WTC11 (cell line): ENCODE results near the gene GJC1. TPM values are rescaled to one million over a fixed set of nuclear protein-coding genes. Genes with fewer than 3 reads are reported as not detected.

Source experiments
- ATAC-seq: fragments of 200-7000 bp; cut with Tn5 transposase; 2 replicates; pipeline ENCODE4 v1.10.0; 2021; ENCODE audit warnings: mild to moderate bottlenecking, moderate library complexity
- CTCF ChIA-PET: fragments of 300-600 bp; sonication (Branson Sonifier 250); formaldehyde crosslinking; loops from one replicate; lab custom pipeline; 2021; ENCODE audit warnings: antibody characterized with exemption; lab: Charles Lee
- POLR2A ChIA-PET: fragments of 350-600 bp; sonication (Branson Sonifier 250); formaldehyde crosslinking; loops from one replicate; lab custom pipeline; 2021; ENCODE audit warnings: antibody characterized with exemption; lab: Charles Lee
- DNase-seq: peaks from one replicate; pipeline ENCODE4 v3.0.0; 2021; ENCODE audit warnings: low spot score
- H3K27ac Mint-ChIP-seq: 2 replicates; pipeline ENCODE4 v1.8.0; 2021; ENCODE audit warnings: mixed read lengths
- H3K27me3 Mint-ChIP-seq: 2 replicates; pipeline ENCODE4 v1.8.0; 2021; ENCODE audit warnings: low read depth, mild to moderate bottlenecking, moderate library complexity, mixed read lengths
- H3K36me3 Mint-ChIP-seq: 2 replicates; pipeline ENCODE4 v1.8.0; 2021; ENCODE audit warnings: mixed read lengths
- H3K4me1 Mint-ChIP-seq: 2 replicates; pipeline ENCODE4 v1.8.0; 2022; ENCODE audit warnings: mixed read lengths
- H3K4me3 Mint-ChIP-seq: 2 replicates; pipeline ENCODE4 v1.8.0; 2021; ENCODE audit warnings: mild to moderate bottlenecking, moderate library complexity, mixed read lengths
- H3K9me3 Mint-ChIP-seq: 2 replicates; pipeline ENCODE4 v1.8.0; 2021; ENCODE audit warnings: mixed read lengths
- ATF3 ChIP-seq: sonication (generic); formaldehyde crosslinking; conservative IDR thresholded peaks from 2 replicates; pipeline ENCODE4 v1.8.1; 2022; ENCODE audit warnings: mild to moderate bottlenecking, missing genetic modification reagents
- ATF6 ChIP-seq: sonication (generic); formaldehyde crosslinking; IDR thresholded peaks from 2 replicates; pipeline ENCODE4 v1.8.1; 2023; ENCODE audit warnings: mild to moderate bottlenecking, missing genetic modification reagents
- EMX1 ChIP-seq: fragments of 250-450 bp; sonication (Bioruptor Pico); IDR thresholded peaks from 2 replicates; pipeline ENCODE4 v1.8.0; 2021; ENCODE audit warnings: mild to moderate bottlenecking
- ESRRA ChIP-seq: sonication (generic); formaldehyde crosslinking; IDR thresholded peaks from 2 replicates; pipeline ENCODE4 v1.8.1; 2022; ENCODE audit warnings: mild to moderate bottlenecking, missing genetic modification reagents, borderline replicate concordance
- ETV6 ChIP-seq: sonication (generic); formaldehyde crosslinking; IDR thresholded peaks from 2 replicates; pipeline ENCODE4 v1.8.1; 2022; ENCODE audit warnings: mild to moderate bottlenecking, missing genetic modification reagents
- FOXK1 ChIP-seq: sonication (generic); formaldehyde crosslinking; IDR thresholded peaks from 2 replicates; pipeline ENCODE4 v1.8.0; 2022; ENCODE audit warnings: mild to moderate bottlenecking, moderate library complexity, missing genetic modification reagents
- GABPB1 ChIP-seq: sonication (generic); formaldehyde crosslinking; IDR thresholded peaks from 2 replicates; pipeline ENCODE4 v1.8.1; 2023; ENCODE audit warnings: mild to moderate bottlenecking, missing genetic modification reagents
- GRHL2 ChIP-seq: fragments of 250-450 bp; sonication (Bioruptor Pico); IDR thresholded peaks from 2 replicates; pipeline ENCODE4 v1.8.0; 2022; ENCODE audit warnings: mild to moderate bottlenecking, moderate library complexity; ENCODE audit not compliant: insufficient replicate concordance, severe bottlenecking
- NR2C2 ChIP-seq: sonication (generic); formaldehyde crosslinking; IDR thresholded peaks from 2 replicates; pipeline ENCODE4 v1.8.0; 2022; ENCODE audit warnings: mild to moderate bottlenecking, missing genetic modification reagents
- PRDM15 ChIP-seq: sonication (generic); formaldehyde crosslinking; IDR thresholded peaks from 2 replicates; pipeline ENCODE4 v1.8.0; 2022; ENCODE audit warnings: missing genetic modification reagents
- PREB ChIP-seq: sonication (generic); formaldehyde crosslinking; IDR thresholded peaks from 2 replicates; pipeline ENCODE4 v1.8.1; 2022; ENCODE audit warnings: mild to moderate bottlenecking, missing genetic modification reagents, moderate library complexity, borderline replicate concordance
- STAT6 ChIP-seq: sonication (generic); formaldehyde crosslinking; conservative IDR thresholded peaks from 2 replicates; pipeline ENCODE4 v1.8.1; 2023; ENCODE audit warnings: mild to moderate bottlenecking, low read depth, missing genetic modification reagents, moderate library complexity
- TCF7 ChIP-seq: sonication (generic); formaldehyde crosslinking; IDR thresholded peaks from 2 replicates; pipeline ENCODE4 v1.8.0; 2022; ENCODE audit warnings: mild to moderate bottlenecking, low read depth, missing genetic modification reagents, moderate library complexity
- TP53 ChIP-seq: sonication (generic); formaldehyde crosslinking; IDR thresholded peaks from 2 replicates; pipeline ENCODE4 v1.8.1; 2023; ENCODE audit warnings: mild to moderate bottlenecking, missing genetic modification reagents
- ZNF416 ChIP-seq: fragments of 250-450 bp; sonication (Bioruptor Pico); IDR thresholded peaks from 2 replicates; pipeline ENCODE4 v1.9.0; 2021; ENCODE audit warnings: mild to moderate bottlenecking, inconsistent platforms
- total RNA-seq: library from RNA; stranded (reverse); gene quantifications from 3 replicates; pipeline ENCODE4 v1.2.3, GENCODE V29; 2021
- TF ChIP-seq, protein P1 (sequence below): fragments of 250-450 bp; sonication (Bioruptor Pico); IDR thresholded peaks from 2 replicates; pipeline ENCODE4 v1.8.0; 2021; ENCODE audit warnings: mild to moderate bottlenecking
- TF ChIP-seq, protein P2 (sequence below): sonication (generic); formaldehyde crosslinking; IDR thresholded peaks from 2 replicates; pipeline ENCODE4 v1.8.1; 2022; ENCODE audit warnings: low read depth, mild to moderate bottlenecking, moderate library complexity, missing genetic modification reagents, borderline replicate concordance
- TF ChIP-seq, protein P3 (sequence below): sonication (generic); formaldehyde crosslinking; IDR thresholded peaks from 2 replicates; pipeline ENCODE4 v1.8.1; 2022; ENCODE audit warnings: low read depth, missing genetic modification reagents, borderline replicate concordance
- TF ChIP-seq, protein P4 (sequence below): sonication (generic); formaldehyde crosslinking; IDR thresholded peaks from 2 replicates; pipeline ENCODE4 v1.8.1; 2023; ENCODE audit warnings: mild to moderate bottlenecking, moderate library complexity, missing genetic modification reagents

Gene GJC1
- total RNA-seq, 1 experiment from 2014 or later, result 104 TPM

DNA sequence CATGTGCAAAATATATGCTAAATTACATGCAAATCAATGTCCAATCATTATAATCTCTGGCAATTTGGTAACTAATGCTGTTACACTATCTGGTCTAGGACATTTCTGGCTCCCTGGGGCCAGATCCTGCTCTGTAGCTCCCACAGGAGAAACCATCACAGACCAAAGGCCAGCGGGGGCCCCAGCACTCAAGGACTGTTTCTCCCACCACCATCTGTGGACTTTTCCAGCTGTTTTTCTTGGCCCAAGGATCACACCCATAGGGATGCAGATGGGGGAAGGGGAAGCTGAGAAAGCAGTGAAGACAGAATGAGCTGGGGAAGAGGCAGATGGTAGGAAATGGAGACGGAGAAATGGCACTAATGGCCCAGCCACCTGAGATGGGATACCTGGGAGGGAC lies 17.5 kb upstream of the GJC1 start, which contains the start of gene HIGD1B:
Gene HIGD1B, plus strand, starts transcription at position 298 of the 400 bp plus-strand sequence. CDS start 270 bp downstream, outside the sequence.
- TF ChIP-seq, protein P1, sequence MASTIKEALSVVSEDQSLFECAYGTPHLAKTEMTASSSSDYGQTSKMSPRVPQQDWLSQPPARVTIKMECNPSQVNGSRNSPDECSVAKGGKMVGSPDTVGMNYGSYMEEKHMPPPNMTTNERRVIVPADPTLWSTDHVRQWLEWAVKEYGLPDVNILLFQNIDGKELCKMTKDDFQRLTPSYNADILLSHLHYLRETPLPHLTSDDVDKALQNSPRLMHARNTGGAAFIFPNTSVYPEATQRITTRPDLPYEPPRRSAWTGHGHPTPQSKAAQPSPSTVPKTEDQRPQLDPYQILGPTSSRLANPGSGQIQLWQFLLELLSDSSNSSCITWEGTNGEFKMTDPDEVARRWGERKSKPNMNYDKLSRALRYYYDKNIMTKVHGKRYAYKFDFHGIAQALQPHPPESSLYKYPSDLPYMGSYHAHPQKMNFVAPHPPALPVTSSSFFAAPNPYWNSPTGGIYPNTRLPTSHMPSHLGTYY (CRISPR knock-in tag), result no peak
- TF ChIP-seq STAT6 (no peak), PREB (CRISPR knock-in tag) (no peak), ATF3 (CRISPR knock-in tag) (no peak), EMX1 (no peak), ATF6 (no peak), ETV6 (no peak)
- TF ChIP-seq, protein P2, sequence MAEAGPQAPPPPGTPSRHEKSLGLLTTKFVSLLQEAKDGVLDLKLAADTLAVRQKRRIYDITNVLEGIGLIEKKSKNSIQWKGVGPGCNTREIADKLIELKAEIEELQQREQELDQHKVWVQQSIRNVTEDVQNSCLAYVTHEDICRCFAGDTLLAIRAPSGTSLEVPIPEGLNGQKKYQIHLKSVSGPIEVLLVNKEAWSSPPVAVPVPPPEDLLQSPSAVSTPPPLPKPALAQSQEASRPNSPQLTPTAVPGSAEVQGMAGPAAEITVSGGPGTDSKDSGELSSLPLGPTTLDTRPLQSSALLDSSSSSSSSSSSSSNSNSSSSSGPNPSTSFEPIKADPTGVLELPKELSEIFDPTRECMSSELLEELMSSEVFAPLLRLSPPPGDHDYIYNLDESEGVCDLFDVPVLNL, result no peak
- TF ChIP-seq, protein P3, sequence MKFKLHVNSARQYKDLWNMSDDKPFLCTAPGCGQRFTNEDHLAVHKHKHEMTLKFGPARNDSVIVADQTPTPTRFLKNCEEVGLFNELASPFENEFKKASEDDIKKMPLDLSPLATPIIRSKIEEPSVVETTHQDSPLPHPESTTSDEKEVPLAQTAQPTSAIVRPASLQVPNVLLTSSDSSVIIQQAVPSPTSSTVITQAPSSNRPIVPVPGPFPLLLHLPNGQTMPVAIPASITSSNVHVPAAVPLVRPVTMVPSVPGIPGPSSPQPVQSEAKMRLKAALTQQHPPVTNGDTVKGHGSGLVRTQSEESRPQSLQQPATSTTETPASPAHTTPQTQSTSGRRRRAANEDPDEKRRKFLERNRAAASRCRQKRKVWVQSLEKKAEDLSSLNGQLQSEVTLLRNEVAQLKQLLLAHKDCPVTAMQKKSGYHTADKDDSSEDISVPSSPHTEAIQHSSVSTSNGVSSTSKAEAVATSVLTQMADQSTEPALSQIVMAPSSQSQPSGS, result no peak
- TF ChIP-seq, protein P4, sequence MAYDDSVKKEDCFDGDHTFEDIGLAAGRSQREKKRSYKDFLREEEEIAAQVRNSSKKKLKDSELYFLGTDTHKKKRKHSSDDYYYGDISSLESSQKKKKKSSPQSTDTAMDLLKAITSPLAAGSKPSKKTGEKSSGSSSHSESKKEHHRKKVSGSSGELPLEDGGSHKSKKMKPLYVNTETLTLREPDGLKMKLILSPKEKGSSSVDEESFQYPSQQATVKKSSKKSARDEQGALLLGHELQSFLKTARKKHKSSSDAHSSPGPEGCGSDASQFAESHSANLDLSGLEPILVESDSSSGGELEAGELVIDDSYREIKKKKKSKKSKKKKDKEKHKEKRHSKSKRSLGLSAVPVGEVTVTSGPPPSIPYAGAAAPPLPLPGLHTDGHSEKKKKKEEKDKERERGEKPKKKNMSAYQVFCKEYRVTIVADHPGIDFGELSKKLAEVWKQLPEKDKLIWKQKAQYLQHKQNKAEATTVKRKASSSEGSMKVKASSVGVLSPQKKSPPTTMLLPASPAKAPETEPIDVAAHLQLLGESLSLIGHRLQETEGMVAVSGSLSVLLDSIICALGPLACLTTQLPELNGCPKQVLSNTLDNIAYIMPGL (CRISPR knock-in tag), result no peak
- Mint-ChIP-seq H3K27me3 (no peaks in the 10 kb centered on the region), H3K36me3 (peaks cover 21% of the 10 kb centered on the region), H3K27ac (no peak within 1 kb of the TSS), H3K4me3 (no peak within 1 kb of the TSS), H3K4me1 (peaks cover 38% of the 10 kb centered on the region), H3K9me3 (no peaks in the 10 kb centered on the region)
- ATAC-seq (no peak), DNase-seq (no peak)
- POLR2A ChIA-PET, result interaction anchor here (0.6 kb wide), 1 partner anchor 73 kb away, joined by 3 read pairs; no protein-coding TSS in a partner anchor
- CTCF ChIA-PET, result interaction anchor here (0.9 to 3.2 kb wide), 5 partner anchors 17 to 91 kb away, joined by 3 to 17 read pairs (median 4); no protein-coding TSS in a partner anchor

- peaks cover 43% of the 10 kb centered on the region for H3K4me1 Mint-ChIP-seq
- no peak overlapping the region for H3K4me3 Mint-ChIP-seq
- H3K27me3 Mint-ChIP-seq, result no peaks in the 10 kb centered on the region
- ATAC-seq (no peak), DNase-seq (no peak)
- no peaks in the 10 kb centered on the region for H3K9me3 Mint-ChIP-seq
- ChIA-PET POLR2A (interaction anchor here (0.6 kb wide), 1 partner anchor 10 kb away, joined by 3 read pairs; no protein-coding TSS in a partner anchor), CTCF (interaction anchor here (0.5 to 3.3 kb wide), 5 partner anchors 15 to 259 kb away, joined by 3 to 33 read pairs (median 4); no protein-coding TSS in a partner anchor)
- H3K36me3 Mint-ChIP-seq, result peaks cover 11% of the 10 kb centered on the region
- peak overlapping the region; percentile 14 for H3K27ac Mint-ChIP-seq
- TF ChIP-seq ZNF416 (CRISPR knock-in tag), result no peak
- TF ChIP-seq GRHL2 (CRISPR knock-in tag), result no peak
- no peak for TF ChIP-seq TP53 (CRISPR knock-in tag)
- no peak for TF ChIP-seq FOXK1
- TF ChIP-seq GABPB1 (CRISPR knock-in tag), result no peak
- TF ChIP-seq ESRRA (CRISPR knock-in tag), result no peak
- TF ChIP-seq TCF7, result no peak
- TF ChIP-seq PRDM15 (CRISPR knock-in tag), result no peak
- TF ChIP-seq NR2C2 (CRISPR knock-in tag), result no peak
Observed at GRCh38 chr17:44846206-44846605, 16.1 kb upstream of the GJC1 start.
